SIG-M5 treated with dmso at 0.1 percent for 504 hours (cell line): ENCODE data around the gene LGR4.

Experiments used
- DNase-seq: peaks from one replicate; lab custom pipeline; 2025; ENCODE audit not compliant: unreplicated experiment; lab: John Stamatoyannopoulos, UW

The LGR4 gene

GRCh38 chr11:27429761-27430393 is 42.7 kb downstream of the LGR4 start:
- no peak for DNase-seq

GRCh38 chr11:27427183-27427980 is 45.2 kb downstream of the LGR4 start:
- DNase-seq, result no peak

GRCh38 chr11:27425814-27426213 is 46.8 kb downstream of the LGR4 start:
- no peak for DNase-seq

GRCh38 chr11:27423125-27423524 is 49.5 kb downstream of the LGR4 start:
- DNase-seq, result peak; percentile 97

GRCh38 chr11:27421819-27422494 is 50.6 kb downstream of the LGR4 start:
- DNase-seq, result no peak

- peak; percentile 44 for DNase-seq
Observed at GRCh38 chr11:27420722-27421572, 51.6 kb downstream of the LGR4 start.

GRCh38 chr11:27420217-27420616 is 52.4 kb downstream of the LGR4 start:
- DNase-seq, result no peak

GRCh38 chr11:27418356-27418755 is 54.2 kb downstream of the LGR4 start:
- DNase-seq, result no peak

GRCh38 chr11:27416568-27417176 is 55.9 kb downstream of the LGR4 start:
- no peak for DNase-seq

- no peak for DNase-seq
Observed at GRCh38 chr11:27414644-27415043, 57.9 kb downstream of the LGR4 start.

GRCh38 chr11:27413218-27413617 is 59.4 kb downstream of the LGR4 start:
- DNase-seq, result no peak

GRCh38 chr11:27412192-27412691 is 60.3 kb downstream of the LGR4 start:
- DNase-seq, result no peak

- no peak for DNase-seq
Observed at GRCh38 chr11:27411328-27411727, 61.3 kb downstream of the LGR4 start.

- DNase-seq, result no peak
Observed at GRCh38 chr11:27410272-27410671, 62.3 kb downstream of the LGR4 start.

GRCh38 chr11:27409742-27410141 is 62.8 kb downstream of the LGR4 start:
- peak; percentile 68 for DNase-seq

- DNase-seq, result no peak
Observed at GRCh38 chr11:27409049-27409448, 63.5 kb downstream of the LGR4 start.

- no peak for DNase-seq
Observed at GRCh38 chr11:27408246-27408800, 64.3 kb downstream of the LGR4 start.

GRCh38 chr11:27406498-27407354 is 65.9 kb downstream of the LGR4 start:
- no peak for DNase-seq

- DNase-seq, result no peak
Observed at GRCh38 chr11:27405134-27405533, 67.5 kb downstream of the LGR4 start.
